HG02981 (cell line): ENCODE results near the gene CEP68.
"Not testable (repeated sequence)": the region's sequence is repeated elsewhere in the genome, so short reads cannot be mapped to it uniquely, and the experiment has no call there.

Experiments
- ATAC-seq: cut with Tn5 transposase; IDR thresholded peaks from one replicate; pipeline ENCODE4 v1.9.1; 2021; ENCODE audit warnings: mild to moderate bottlenecking, moderate library complexity; ENCODE audit not compliant: unreplicated experiment

CEP68 gene

GRCh38 chr2:65129286-65129825, 73.1 kb downstream of the CEP68 start:
- peak; percentile 3 for ATAC-seq

- peak; percentile 94 for ATAC-seq
Measured at GRCh38 chr2:65129826-65130663, 73.8 kb downstream of the CEP68 start, which contains the start of gene RAB1A. RAB1A (minus strand) TSS chr2:65130106; CDS start chr2:65129915, 191 bp downstream.

DNA sequence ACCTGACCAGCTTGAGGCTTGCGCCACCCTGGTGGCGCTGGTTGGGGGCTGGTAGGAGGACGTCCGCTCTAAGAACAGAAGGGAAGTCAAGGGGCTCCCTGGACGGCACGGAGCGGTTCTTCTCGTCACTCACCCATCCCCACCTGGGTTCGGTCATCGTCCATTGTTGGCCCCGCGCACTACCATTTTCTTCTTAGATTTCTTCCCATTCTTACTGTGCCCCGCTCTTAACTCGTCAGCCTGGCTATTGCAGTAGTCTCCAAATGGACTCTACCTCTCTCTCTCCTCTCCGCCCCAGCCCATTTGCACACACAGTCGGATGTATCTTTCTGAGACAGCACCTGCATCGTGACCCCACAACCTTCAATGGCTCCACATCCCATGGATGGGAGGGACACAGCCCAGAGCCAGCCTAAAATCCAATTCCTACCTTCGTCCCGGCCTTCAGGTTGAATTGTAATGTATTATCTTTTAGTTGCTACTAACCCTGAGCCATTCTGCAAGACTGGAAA, 74.5 kb downstream of the CEP68 start:
- ATAC-seq = peak; percentile 27

- not testable (repeated sequence) for ATAC-seq
Measured at GRCh38 chr2:65132930-65133329, 76.7 kb downstream of the CEP68 start.

DNA sequence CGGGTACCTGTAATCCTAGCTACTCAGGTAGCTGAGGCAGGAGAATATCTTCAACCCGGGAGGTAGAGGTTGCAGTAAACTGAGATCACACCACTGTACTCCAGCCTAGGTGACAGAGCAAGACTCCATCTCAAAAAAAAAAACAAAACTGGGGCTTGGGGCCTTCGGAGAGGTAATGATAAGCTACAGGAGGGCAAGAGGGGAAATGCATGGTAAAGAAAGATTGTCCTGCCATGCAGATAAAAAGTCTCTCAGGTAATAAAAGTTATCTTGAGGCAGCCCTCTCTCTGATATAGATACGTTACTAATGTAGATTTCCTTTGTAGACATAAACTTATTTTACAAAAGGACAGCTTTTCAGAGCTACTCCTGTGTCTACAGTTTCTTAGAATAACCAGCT, 77.4 kb downstream of the CEP68 start:
- ATAC-seq = no peak

DNA sequence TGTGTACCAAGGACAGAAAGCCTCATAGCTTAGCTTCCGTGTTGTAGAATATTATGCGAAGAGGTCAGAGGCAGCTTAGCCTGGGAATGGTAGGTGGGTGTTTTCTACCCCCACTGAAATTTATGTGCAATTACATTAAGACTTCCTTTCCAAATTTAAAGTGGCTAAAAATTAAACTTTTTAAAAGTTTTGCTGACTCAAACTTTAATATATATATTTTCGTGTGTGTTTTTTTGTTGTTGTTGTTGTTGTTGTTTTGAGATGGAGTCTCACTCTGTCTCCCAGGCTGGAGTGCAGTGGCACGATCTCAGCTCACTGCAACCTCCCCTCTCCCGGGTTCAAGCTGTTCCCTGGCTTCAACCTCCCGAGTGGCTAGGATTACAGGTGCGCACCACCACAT, 77.9 kb downstream of the CEP68 start:
- no peak for ATAC-seq

DNA sequence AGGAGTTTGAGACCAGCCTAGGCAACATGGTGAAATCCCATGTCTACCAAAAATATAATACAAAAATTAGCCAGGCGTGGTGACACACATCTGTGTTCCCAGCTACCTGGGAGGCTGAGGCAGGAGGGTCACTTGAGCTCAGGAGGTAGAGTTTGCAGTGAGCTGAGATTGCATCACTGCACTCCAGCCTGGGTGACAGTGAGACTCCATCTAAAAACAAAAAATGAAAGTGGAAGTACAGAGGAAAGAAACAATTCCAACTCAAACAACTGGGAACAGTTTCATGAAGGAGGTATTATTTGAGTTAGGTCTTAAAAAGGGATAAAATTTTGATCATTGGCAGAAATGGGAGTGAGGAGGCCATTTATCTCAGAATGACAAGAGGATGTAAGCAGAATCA, 80.0 kb downstream of the CEP68 start:
- ATAC-seq = no peak
